Measurements from ENCODE around the gene LEFTY2.

DNA sequence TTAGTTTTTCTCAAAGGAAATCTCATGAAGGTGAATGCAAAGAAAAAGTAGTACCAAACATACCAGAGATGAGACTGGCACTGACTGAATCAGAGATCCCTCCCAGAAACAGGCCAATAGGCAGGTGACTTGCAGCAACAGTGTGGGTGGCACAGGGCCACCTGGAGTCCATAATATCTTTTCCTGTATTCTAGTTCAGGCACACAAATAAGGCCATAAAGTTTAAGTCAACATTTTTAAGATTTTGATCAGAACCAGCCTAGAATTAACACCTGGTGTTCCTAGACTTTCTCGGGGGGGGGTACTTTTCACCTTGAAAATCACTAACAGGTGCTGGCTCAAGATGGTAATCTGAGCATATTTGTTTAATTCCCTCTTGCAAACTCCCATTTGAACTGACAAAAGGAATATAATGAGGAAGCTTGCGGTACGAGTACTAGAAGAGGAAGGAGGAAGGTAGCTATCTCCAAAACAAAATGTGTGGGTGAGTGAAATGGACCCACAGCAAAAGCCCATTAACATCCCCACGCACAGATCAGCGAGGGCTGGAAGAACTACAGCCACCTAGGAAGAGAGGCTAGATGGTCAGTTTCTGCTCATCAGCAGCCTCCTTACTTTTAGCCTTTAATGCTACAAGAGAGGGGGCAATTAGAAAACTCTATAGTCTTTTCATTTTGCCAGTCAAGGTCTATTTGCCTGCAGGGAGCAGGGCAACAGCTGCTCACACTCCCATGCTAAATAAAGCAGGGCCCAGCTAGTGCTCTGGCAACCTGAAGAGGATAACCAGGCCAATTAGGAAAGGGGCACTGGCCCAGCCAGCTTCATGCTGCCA is 39.2 kb upstream of the LEFTY2 start:
- TF ChIP-seq, protein P1, sequence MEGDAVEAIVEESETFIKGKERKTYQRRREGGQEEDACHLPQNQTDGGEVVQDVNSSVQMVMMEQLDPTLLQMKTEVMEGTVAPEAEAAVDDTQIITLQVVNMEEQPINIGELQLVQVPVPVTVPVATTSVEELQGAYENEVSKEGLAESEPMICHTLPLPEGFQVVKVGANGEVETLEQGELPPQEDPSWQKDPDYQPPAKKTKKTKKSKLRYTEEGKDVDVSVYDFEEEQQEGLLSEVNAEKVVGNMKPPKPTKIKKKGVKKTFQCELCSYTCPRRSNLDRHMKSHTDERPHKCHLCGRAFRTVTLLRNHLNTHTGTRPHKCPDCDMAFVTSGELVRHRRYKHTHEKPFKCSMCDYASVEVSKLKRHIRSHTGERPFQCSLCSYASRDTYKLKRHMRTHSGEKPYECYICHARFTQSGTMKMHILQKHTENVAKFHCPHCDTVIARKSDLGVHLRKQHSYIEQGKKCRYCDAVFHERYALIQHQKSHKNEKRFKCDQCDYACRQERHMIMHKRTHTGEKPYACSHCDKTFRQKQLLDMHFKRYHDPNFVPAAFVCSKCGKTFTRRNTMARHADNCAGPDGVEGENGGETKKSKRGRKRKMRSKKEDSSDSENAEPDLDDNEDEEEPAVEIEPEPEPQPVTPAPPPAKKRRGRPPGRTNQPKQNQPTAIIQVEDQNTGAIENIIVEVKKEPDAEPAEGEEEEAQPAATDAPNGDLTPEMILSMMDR (conservative IDR thresholded peaks at IDR 0.05; ENCODE audit: low read depth, low read length) = no peak
- TF ChIP-seq EZH2 (IDR thresholded peaks at IDR 0.05; ENCODE audit: low read length, unreplicated experiment) (no peak), EZH2phosphoT487 (IDR thresholded peaks at IDR 0.05; ENCODE audit: borderline replicate concordance, low read length) (no peak)

Measured in PC-3 (cell line).